Pancreas (tissue), 10 donors: ENCODE data around the gene DMD. TPM values are rescaled to one million over a fixed set of nuclear protein-coding genes. Genes with fewer than 3 reads are reported as not detected.
"Not testable (repeated sequence)": the region's sequence is repeated elsewhere in the genome, so short reads cannot be mapped to it uniquely, and the experiment has no call there.

ENCODE experiments used
- ATAC-seq, 4 donors: fragments of 200-7000 bp; cut with Tn5 transposase; one replicate each; pipeline versions ENCODE4 v1.8.0 to v1.9.1; 2020; ENCODE audit warnings: mild to moderate bottlenecking in 4 of 4, moderate library complexity in 4 of 4
- DNase-seq, 6 donors: peaks; one replicate each; pipeline ENCODE4 v3.0.0-alpha.2; 2020
- FAIRE-seq: peaks from 2 replicates; lab custom pipeline; 2012; peaks lifted over from hg19 to GRCh38; lab: Jason Lieb, UNC
- H3K27ac ChIP-seq, 4 donors: fragments of 200-600 bp; sonication (generic); 1 replicate in 3 of 4; 2 replicates in 1 of 4; pipeline versions ENCODE4 v1.5.0 to v1.8.0; 2020
- H3K27me3 ChIP-seq, 4 donors: fragments of 200-600 bp; one replicate each; pipeline ENCODE4 v1.8.0; 2021
- H3K36me3 ChIP-seq, 3 donors: fragments of 200-600 bp; sonication (generic) in 1 of 3; one replicate each; pipeline versions ENCODE4 v1.5.0 to v1.8.0; 2020 to 2021
- H3K4me1 ChIP-seq, 3 donors: fragments of 200-600 bp; one replicate each; pipeline ENCODE4 v1.8.0; 2021
- H3K4me3 ChIP-seq, 4 donors: fragments of 200-600 bp; sonication (generic) in 2 of 4; one replicate each; pipeline versions ENCODE4 v1.5.0 to v1.8.0; 2020 to 2021
- H3K9me3 ChIP-seq, 4 donors: fragments of 200-600 bp; one replicate each; pipeline ENCODE4 v1.8.0; 2021
- CTCF ChIP-seq, 4 donors: fragments of 200-600 bp; sonication (generic) in 3 of 4; IDR thresholded peaks; one replicate each; pipeline versions ENCODE4 v1.5.0 to v1.8.0; 2021; ENCODE audit warnings: antibody characterized with exemption in 4 of 4
- WGBS, 2 donors: extraction: QIAGEN DNeasy Blood & Tissue Kit; methylation state at CpG; one replicate each; pipeline ENCODE4 v1.1.7; 2013; 5-methylcytosine and 5-hydroxymethylcytosine counted together
- intact Hi-C, 3 donors: fragments of 100-400 bp; cut with DNase I; formaldehyde crosslinking; loops; one replicate each; pipeline versions ENCODE4 v1.11.1 to v1.14.2; 2022
- polyA plus RNA-seq, 2 donors: library from polyadenylated mRNA; stranded (reverse); fragments of 200-250 nt; gene quantifications; one replicate each; pipeline ENCODE4 v1.2.3, GENCODE V29; 2013
- total RNA-seq, 6 donors: library from RNA; stranded (reverse); fragmentation: NEBNext Ultra II Directional in 4 of 6; extraction: Animal tissue kit (Norgen Biotek cat#: 25700) in 4 of 6; gene quantifications; one replicate each; pipeline versions ENCODE4 v1.2.1 to v1.2.4, GENCODE V29; 2021 to 2023
- donor health status: healthy with polysubstance abuse.
- donor health status: DM: no; HTN: no; CAD: no; lungs with moderate emphysema.
- donor health status: DM: no; HTN: no; CAD: no.
- donor health status: control.
- donor health status: control.
- donor health status: Bipolar disorder and iron deficiency.
- donor health status: DM: yes; HTN: yes; CAD: no.
- donor health status: DM: no; HTN: no; CAD: no.
- donor health status: DM: no; HTN: no; CAD: no.
- donor health status: DM: yes; HTN: yes; CAD: no.

The DMD gene
- total and polyA plus RNA-seq, 8 donors = 9.1 to 46.5 (median 32.1) TPM

- WGBS, 2 donors = 62 to 64% methylated on average over 2 of the region's 2 CpGs
- Histone ChIP-seq H3K27me3 (peaks cover 0 to 5% (median 3%) of the 10 kb centered on the region in 4 donors), H3K9me3 (no peaks in the 10 kb centered on the region), H3K36me3 (no peaks in the 10 kb centered on the region), H3K27ac (no peak overlapping the region), H3K4me3 (no peak overlapping the region), H3K4me1 (no peaks in the 10 kb centered on the region)
- FAIRE-seq (no peak), DNase-seq (no peak), ATAC-seq (no peak)
- TF ChIP-seq CTCF (IDR thresholded peaks at IDR 0.05) = no peak
- intact Hi-C loops = no loop called here
Observed at GRCh38 chrX:31593353-31593752, 1618.0 kb downstream of the DMD start.

GRCh38 chrX:31591355-31591754 is 1620.0 kb downstream of the DMD start:
- intact Hi-C loops = no loop called here
- Histone ChIP-seq H3K27ac (no peak overlapping the region), H3K4me3 (no peak overlapping the region), H3K27me3 (peaks cover 0 to 15% (median 3%) of the 10 kb centered on the region in 4 donors), H3K4me1 (no peaks in the 10 kb centered on the region), H3K9me3 (no peaks in the 10 kb centered on the region), H3K36me3 (no peaks in the 10 kb centered on the region)
- whole genome bisulfite sequencing, 2 donors = 53 to 72% methylated on average over 2 of the region's 2 CpGs
- ATAC-seq (no peak), FAIRE-seq (no peak), DNase-seq (no peak)
- TF ChIP-seq CTCF (IDR thresholded peaks at IDR 0.05) = no peak

GRCh38 chrX:31590581-31591114 is 1620.7 kb downstream of the DMD start:
- Histone ChIP-seq H3K27ac (no peak overlapping the region), H3K27me3 (peaks cover 0 to 15% (median 1%) of the 10 kb centered on the region in 4 donors), H3K4me1 (no peaks in the 10 kb centered on the region), H3K36me3 (no peaks in the 10 kb centered on the region), H3K4me3 (no peak overlapping the region), H3K9me3 (no peaks in the 10 kb centered on the region)
- FAIRE-seq (no peak), DNase-seq (no peak), ATAC-seq (no peak)
- TF ChIP-seq CTCF (IDR thresholded peaks at IDR 0.05) = no peak
- 78 to 82% methylated on average over 5 of the region's 5 CpGs for WGBS, 2 donors
- intact Hi-C loops = no loop called here

GRCh38 chrX:31589503-31589902 is 1621.8 kb downstream of the DMD start:
- no peaks in the 10 kb centered on the region for H3K9me3 ChIP-seq
- no peak overlapping the region for H3K27ac ChIP-seq
- no peaks in the 10 kb centered on the region for H3K36me3 ChIP-seq
- no peaks in the 10 kb centered on the region for H3K4me1 ChIP-seq
- ATAC-seq (no peak), FAIRE-seq (peak; percentile 17), DNase-seq (no peak)
- no peak for TF ChIP-seq CTCF (IDR thresholded peaks at IDR 0.05)
- H3K27me3 ChIP-seq = peaks cover 0 to 15% (median 1%) of the 10 kb centered on the region in 4 donors
- H3K4me3 ChIP-seq = no peak overlapping the region
- WGBS, 2 donors = 30% methylated on average over 3 of the region's 3 CpGs
- intact Hi-C loops = no loop called here

GRCh38 chrX:31588355-31588754 is 1623.0 kb downstream of the DMD start:
- no peaks in the 10 kb centered on the region for H3K36me3 ChIP-seq
- H3K9me3 ChIP-seq = no peaks in the 10 kb centered on the region
- ATAC-seq (no peak), DNase-seq (no peak), FAIRE-seq (no peak)
- H3K4me3 ChIP-seq = no peak overlapping the region
- 81 to 86% methylated on average over 2 of the region's 2 CpGs for WGBS, 2 donors
- no peak for TF ChIP-seq CTCF (IDR thresholded peaks at IDR 0.05)
- no peaks in the 10 kb centered on the region for H3K4me1 ChIP-seq
- intact Hi-C loops = no loop called here
- H3K27ac ChIP-seq = no peak overlapping the region
- H3K27me3 ChIP-seq = peaks cover 0 to 15% (median under 1%) of the 10 kb centered on the region in 4 donors

GRCh38 chrX:31583892-31584291 is 1627.5 kb downstream of the DMD start:
- H3K27me3 ChIP-seq, DNase-seq, H3K9me3 ChIP-seq, H3K36me3 ChIP-seq, FAIRE-seq, intact Hi-C loops, H3K4me3 ChIP-seq, ATAC-seq, H3K27ac ChIP-seq, H3K4me1 ChIP-seq: not testable (repeated sequence)
- 75 to 88% methylated on average over 3 of the region's 3 CpGs for WGBS, 2 donors
